ENCODE measurements around the gene RPA3. TPM values are rescaled to one million over a fixed set of nuclear protein-coding genes. Genes with fewer than 3 reads are reported as not detected.

The RPA3 gene
- total and polyA plus RNA-seq, 8 donors: 28.5 to 49.2 (median 43.5) TPM

DNA sequence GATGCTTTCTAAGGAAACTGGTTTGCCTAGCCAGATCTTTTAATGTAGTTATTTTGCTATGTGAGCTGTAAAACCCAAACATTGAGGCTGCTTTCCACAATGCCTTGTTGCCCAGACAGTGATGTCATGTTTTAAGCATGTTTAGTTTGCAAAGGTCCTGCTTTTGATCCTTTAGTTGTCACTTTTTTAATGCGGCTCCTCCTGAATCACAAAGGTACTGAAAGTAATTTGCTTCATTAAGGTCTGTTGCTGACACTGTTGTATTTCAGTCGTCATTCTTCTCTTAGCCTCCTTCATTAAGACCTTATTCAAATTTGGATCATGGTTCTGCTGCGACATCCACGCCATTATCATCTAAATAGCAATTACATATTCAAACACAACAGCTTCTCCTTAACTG, 10.6 kb downstream of the RPA3 start:
- Histone ChIP-seq H3K4me3 (no peak overlapping the region), H3K9me3 (no peaks in the 10 kb centered on the region), H3K4me1 (peaks cover 0 to 6% of the 10 kb centered on the region in 2 donors), H3K27ac (no peak overlapping the region), H3K36me3 (no peaks in the 10 kb centered on the region), H3K27me3 (no peaks in the 10 kb centered on the region)
- no peak for DNase-seq
- TF ChIP-seq, protein P1, sequence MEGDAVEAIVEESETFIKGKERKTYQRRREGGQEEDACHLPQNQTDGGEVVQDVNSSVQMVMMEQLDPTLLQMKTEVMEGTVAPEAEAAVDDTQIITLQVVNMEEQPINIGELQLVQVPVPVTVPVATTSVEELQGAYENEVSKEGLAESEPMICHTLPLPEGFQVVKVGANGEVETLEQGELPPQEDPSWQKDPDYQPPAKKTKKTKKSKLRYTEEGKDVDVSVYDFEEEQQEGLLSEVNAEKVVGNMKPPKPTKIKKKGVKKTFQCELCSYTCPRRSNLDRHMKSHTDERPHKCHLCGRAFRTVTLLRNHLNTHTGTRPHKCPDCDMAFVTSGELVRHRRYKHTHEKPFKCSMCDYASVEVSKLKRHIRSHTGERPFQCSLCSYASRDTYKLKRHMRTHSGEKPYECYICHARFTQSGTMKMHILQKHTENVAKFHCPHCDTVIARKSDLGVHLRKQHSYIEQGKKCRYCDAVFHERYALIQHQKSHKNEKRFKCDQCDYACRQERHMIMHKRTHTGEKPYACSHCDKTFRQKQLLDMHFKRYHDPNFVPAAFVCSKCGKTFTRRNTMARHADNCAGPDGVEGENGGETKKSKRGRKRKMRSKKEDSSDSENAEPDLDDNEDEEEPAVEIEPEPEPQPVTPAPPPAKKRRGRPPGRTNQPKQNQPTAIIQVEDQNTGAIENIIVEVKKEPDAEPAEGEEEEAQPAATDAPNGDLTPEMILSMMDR (IDR thresholded peaks at IDR 0.05): no peak
- no peak for ATAC-seq
- intact Hi-C loops (cut with DNase I): no loop called here

DNA sequence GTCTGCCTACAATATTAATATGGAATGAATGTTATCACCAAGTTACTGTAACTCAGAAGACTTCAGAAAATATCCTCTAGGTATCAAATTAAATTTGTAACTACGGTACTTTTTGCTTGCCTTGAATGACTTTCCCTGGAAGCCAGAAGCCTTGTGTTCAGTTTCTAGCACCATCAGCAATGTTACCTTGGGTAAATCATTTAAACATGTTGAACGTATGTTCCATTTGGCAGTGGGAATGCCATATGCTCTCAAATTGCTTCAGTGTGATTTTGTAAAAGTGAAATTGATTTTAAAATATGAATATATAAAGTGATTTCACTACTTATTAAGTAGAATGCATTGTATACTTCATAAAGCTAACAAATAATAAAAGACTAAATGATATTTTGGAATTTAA, 11.2 kb downstream of the RPA3 start:
- TF ChIP-seq, protein P1 (IDR thresholded peaks at IDR 0.05): no peak
- Histone ChIP-seq H3K27ac (no peak overlapping the region), H3K9me3 (no peaks in the 10 kb centered on the region), H3K27me3 (no peaks in the 10 kb centered on the region), H3K4me3 (no peak overlapping the region), H3K4me1 (peaks cover 0 to 6% of the 10 kb centered on the region in 2 donors), H3K36me3 (no peaks in the 10 kb centered on the region)
- DNase-seq: no peak
- intact Hi-C loops (cut with DNase I): no loop called here
- no peak for ATAC-seq

DNA sequence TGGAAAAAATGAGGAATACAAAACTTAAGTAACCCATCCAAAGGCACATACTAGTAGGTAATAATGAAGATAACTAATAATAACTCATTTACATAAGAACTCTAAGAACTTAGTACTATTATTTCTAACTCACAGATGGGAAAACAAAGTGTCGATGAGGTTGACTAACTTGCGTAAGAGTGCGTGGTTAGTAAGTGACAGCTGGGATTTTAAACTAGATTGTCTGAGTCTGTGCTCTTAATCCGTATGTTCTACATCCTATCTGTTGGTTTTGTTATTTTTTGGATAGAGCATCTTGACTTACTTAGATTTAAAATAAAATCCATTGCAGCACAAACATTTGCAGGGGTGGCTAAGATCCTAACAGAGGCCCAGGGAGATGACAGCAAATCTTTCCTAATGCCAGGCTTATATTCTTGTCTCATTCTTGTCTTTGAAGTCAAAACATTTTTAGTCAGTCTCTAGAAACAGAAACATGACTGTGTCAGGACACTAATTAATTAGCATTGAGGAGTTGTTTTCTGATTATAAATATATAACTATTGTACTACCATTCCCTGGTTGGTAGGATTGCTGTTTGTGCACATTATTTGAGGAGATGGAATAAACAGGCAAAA, 11.7 kb downstream of the RPA3 start:
- H3K4me1 ChIP-seq: peaks cover 0 to 6% of the 10 kb centered on the region in 2 donors
- no peaks in the 10 kb centered on the region for H3K36me3 ChIP-seq
- H3K4me3 ChIP-seq: no peak overlapping the region
- ATAC-seq: no peak
- no peaks in the 10 kb centered on the region for H3K9me3 ChIP-seq
- no peak overlapping the region for H3K27ac ChIP-seq
- DNase-seq: no peak
- intact Hi-C loops (cut with DNase I): no loop called here
- H3K27me3 ChIP-seq: no peaks in the 10 kb centered on the region
- TF ChIP-seq, protein P1 (IDR thresholded peaks at IDR 0.05): no peak

DNA sequence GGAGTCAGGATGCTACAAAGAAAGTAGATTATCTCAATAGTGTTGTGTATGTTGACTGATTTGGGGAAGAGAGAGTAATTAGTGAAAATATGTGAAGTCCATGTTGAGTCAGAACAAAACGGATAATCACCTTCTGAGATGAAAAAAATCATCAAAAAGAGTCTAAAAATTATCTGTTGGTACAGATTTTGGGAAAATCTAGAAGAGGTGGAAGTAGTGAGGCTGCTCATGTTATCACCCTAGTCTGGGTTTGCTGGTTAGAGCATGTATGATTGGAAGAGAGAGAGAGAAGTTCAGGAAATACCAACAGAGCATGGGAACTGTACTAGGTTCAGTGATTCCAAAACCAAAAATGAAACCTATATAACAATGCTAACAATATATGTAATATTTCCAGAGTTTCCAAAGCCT, 12.3 kb downstream of the RPA3 start:
- TF ChIP-seq, protein P1 (IDR thresholded peaks at IDR 0.05): no peak
- intact Hi-C loops (cut with DNase I): no loop called here
- Histone ChIP-seq H3K9me3 (no peaks in the 10 kb centered on the region), H3K4me1 (peaks cover 0 to 6% of the 10 kb centered on the region in 2 donors), H3K36me3 (no peaks in the 10 kb centered on the region), H3K27ac (no peak overlapping the region), H3K27me3 (no peaks in the 10 kb centered on the region), H3K4me3 (no peak overlapping the region)
- ATAC-seq (no peak), DNase-seq (no peak)

DNA sequence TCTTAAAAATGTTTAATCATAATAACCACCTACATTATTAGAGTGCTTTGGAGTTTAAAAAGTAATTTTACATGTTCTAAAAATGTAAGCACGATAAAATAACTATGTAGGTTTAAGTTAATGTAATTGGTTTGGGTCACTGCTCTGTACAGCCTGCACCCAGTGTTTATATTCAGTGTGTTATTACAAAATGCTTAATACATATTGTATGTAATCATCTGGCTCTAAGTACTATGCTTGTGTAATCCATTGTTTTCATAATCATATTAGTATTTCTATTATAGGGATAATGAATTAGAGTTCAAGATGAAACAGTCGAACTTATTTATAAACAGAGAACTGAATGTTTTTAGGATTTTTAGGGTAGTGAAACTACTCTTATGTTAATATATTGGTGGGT, 13.1 kb downstream of the RPA3 start:
- peaks cover 0 to 6% of the 10 kb centered on the region in 2 donors for H3K4me1 ChIP-seq
- H3K9me3 ChIP-seq: no peaks in the 10 kb centered on the region
- DNase-seq: peak in 1 of 4 donors; percentile 24
- intact Hi-C loops (cut with DNase I): no loop called here
- TF ChIP-seq, protein P1 (IDR thresholded peaks at IDR 0.05): no peak
- H3K27ac ChIP-seq: no peak overlapping the region
- no peak overlapping the region for H3K4me3 ChIP-seq
- no peak for ATAC-seq
- H3K27me3 ChIP-seq: no peaks in the 10 kb centered on the region
- H3K36me3 ChIP-seq: no peaks in the 10 kb centered on the region
